ENCODE data around the gene FOXP1.

GRCh38 chr3:70970171-70970570 is 613.4 kb downstream of the FOXP1 start:
- no peak for TF ChIP-seq CTCF (IDR thresholded peaks at IDR 0.05)
- no peak for TF ChIP-seq POLR2A (IDR thresholded peaks at IDR 0.05)
- TF ChIP-seq POLR2AphosphoS5 (IDR thresholded peaks at IDR 0.05; ENCODE audit: insufficient read depth in 1 of 2, low read depth in 1 of 2): no peak
